H1 (cell line): ENCODE data around the gene SP1. TPM values are rescaled to one million over a fixed set of nuclear protein-coding genes. Genes with fewer than 3 reads are reported as not detected.

Experiments
- CTCF ChIA-PET: fragments of 300-600 bp; sonication (Branson Sonifier 250); formaldehyde crosslinking; loops from one replicate; lab custom pipeline; 2021; ENCODE audit not compliant: partially characterized antibody; lab: Charles Lee
- POLR2A ChIA-PET: fragments of 300-600 bp; sonication (Branson Sonifier 250); formaldehyde crosslinking; loops from one replicate; lab custom pipeline; 2021; ENCODE audit warnings: inconsistent platforms; ENCODE audit not compliant: partially characterized antibody; lab: Charles Lee
- DNase-seq, 2 experiments: peaks; one replicate each; pipeline versions ENCODE4 v3.0.0 to v3.0.0-alpha.2; 2010 to 2022; ENCODE audit warnings: low spot score in 2 of 2, low read depth in 1 of 2, mixed read lengths in 1 of 2
- FAIRE-seq: peaks from 2 replicates; lab custom pipeline; 2011; peaks lifted over from hg19 to GRCh38; lab: Jason Lieb, UNC
- H2AFZ ChIP-seq: 2 replicates; pipeline ENCODE4 v1.8.1; 2012; ENCODE audit warnings: low read length, inconsistent platforms
- H2AK5ac ChIP-seq: 2 replicates; pipeline ENCODE4 v1.6.1; 2013; ENCODE audit warnings: low read depth, low read length
- H2BK120ac ChIP-seq: replicated peaks from 2 replicates; pipeline ENCODE3; 2013; ENCODE audit warnings: low read depth, low read length, inconsistent platforms
- H2BK12ac ChIP-seq: 2 replicates; pipeline ENCODE4 v1.6.1; 2013; ENCODE audit warnings: low read depth, low read length
- H2BK15ac ChIP-seq: 2 replicates; pipeline ENCODE4 v1.6.1; 2013; ENCODE audit warnings: low read length
- H2BK20ac ChIP-seq: 2 replicates; pipeline ENCODE4 v1.6.1; 2013; ENCODE audit warnings: low read length
- H2BK5ac ChIP-seq: 2 replicates; pipeline ENCODE4 v1.6.1; 2013; ENCODE audit warnings: low read depth, low read length
- H3K14ac ChIP-seq: 2 replicates; pipeline ENCODE4 v1.6.1; 2013; ENCODE audit warnings: inconsistent platforms; ENCODE audit not compliant: insufficient read length
- H3K18ac ChIP-seq: 2 replicates; pipeline ENCODE4 v1.6.1; 2013; ENCODE audit warnings: low read length; ENCODE audit errors: extremely low read depth
- H3K23ac ChIP-seq: 2 replicates; pipeline ENCODE4 v1.6.1; 2013; ENCODE audit warnings: inconsistent platforms; ENCODE audit not compliant: insufficient read length
- H3K23me2 ChIP-seq: 2 replicates; pipeline ENCODE4 v1.6.1; 2013; ENCODE audit warnings: low read depth, low read length
- H3K27ac ChIP-seq: 2 replicates; pipeline ENCODE4 v1.6.1; 2011; ENCODE audit warnings: low read depth, low read length, inconsistent platforms
- H3K27me3 ChIP-seq, 4 experiments: replicated peaks in 1 of 4; 1 replicate in 1 of 4; 2 replicates in 3 of 4; pipeline versions ENCODE4 v1.6.1 to v1.8.1; 2011 to 2013; ENCODE audit warnings: low read length in 3 of 4, mild to moderate bottlenecking in 3 of 4, inconsistent platforms in 2 of 4, mixed read lengths in 2 of 4, moderate library complexity in 1 of 4; ENCODE audit not compliant: control insufficient read depth in 3 of 4, insufficient read depth in 3 of 4; ENCODE audit errors: extremely low read depth in 1 of 4
- H3K36me3 ChIP-seq, 4 experiments: 2 replicates each; pipeline versions ENCODE4 v1.6.1 to v1.8.1; 2011 to 2013; ENCODE audit warnings: mild to moderate bottlenecking in 4 of 4, low read length in 3 of 4, moderate library complexity in 2 of 4, control low read depth in 1 of 4, inconsistent platforms in 1 of 4; ENCODE audit not compliant: insufficient read depth in 4 of 4, control insufficient read depth in 2 of 4
- H3K4ac ChIP-seq: replicated peaks from 2 replicates; pipeline ENCODE3; 2013; ENCODE audit warnings: low read length, low read depth, mixed read lengths, inconsistent platforms; ENCODE audit not compliant: insufficient read length
- H3K4me1 ChIP-seq, 4 experiments: replicated peaks in 1 of 4; 1 replicate in 1 of 4; 2 replicates in 3 of 4; pipeline versions ENCODE4 v1.6.1 to v1.8.1; 2011 to 2013; ENCODE audit warnings: low read length in 3 of 4, inconsistent platforms in 2 of 4, mixed read lengths in 1 of 4; ENCODE audit not compliant: insufficient read depth in 4 of 4, control insufficient read depth in 3 of 4
- H3K4me2 ChIP-seq, 2 experiments: 2 replicates each; pipeline versions ENCODE4 v1.6.1 to v1.8.1; 2011 to 2013; ENCODE audit warnings: low read depth in 2 of 2, low read length in 2 of 2, control low read depth in 1 of 2, inconsistent platforms in 1 of 2, mild to moderate bottlenecking in 1 of 2; ENCODE audit not compliant: insufficient read depth in 1 of 2
- H3K4me3 ChIP-seq, 4 experiments: fragments of 200-600, 300-600 bp in 1 of 4; sonication (generic), shearing (Covaris generic), sonication (Bioruptor Twin) in 1 of 4; 2 replicates each; pipeline versions ENCODE4 v1.5.1 to v1.8.1; 2011 to 2016; ENCODE audit warnings: low read length in 4 of 4, low read depth in 3 of 4, control low read depth in 2 of 4, inconsistent platforms in 2 of 4, mild to moderate bottlenecking in 2 of 4, mixed read lengths in 1 of 4, moderate library complexity in 1 of 4; ENCODE audit not compliant: insufficient read depth in 2 of 4; ENCODE audit errors: extremely low read depth in 1 of 4
- H3K56ac ChIP-seq: replicated peaks from 2 replicates; pipeline ENCODE3; 2013; ENCODE audit warnings: low read depth, mild to moderate bottlenecking, mixed read lengths, low read length, inconsistent platforms; ENCODE audit not compliant: insufficient read length
- H3K79me1 ChIP-seq: 2 replicates; pipeline ENCODE4 v1.6.1; 2013; ENCODE audit warnings: low read depth, low read length, control low read depth
- H3K79me2 ChIP-seq, 2 experiments: 2 replicates each; pipeline versions ENCODE4 v1.6.1 to v1.8.1; 2012 to 2013; ENCODE audit warnings: low read length in 2 of 2, mild to moderate bottlenecking in 2 of 2, inconsistent platforms in 1 of 2; ENCODE audit not compliant: insufficient read depth in 2 of 2, control insufficient read depth in 1 of 2
- H3K9ac ChIP-seq, 4 experiments: replicated peaks in 1 of 4; 1 replicate in 1 of 4; 2 replicates in 3 of 4; pipeline versions ENCODE4 v1.6.1 to v1.8.1; 2011 to 2013; ENCODE audit warnings: low read depth in 3 of 4, low read length in 3 of 4, control low read depth in 2 of 4, mild to moderate bottlenecking in 2 of 4, moderate library complexity in 2 of 4, inconsistent platforms in 1 of 4; ENCODE audit errors: extremely low read depth in 1 of 4
- H3K9me3 ChIP-seq, 2 experiments: 2 replicates each; pipeline versions ENCODE4 v1.6.1 to v1.8.1; 2012 to 2013; ENCODE audit warnings: mild to moderate bottlenecking in 2 of 2, moderate library complexity in 2 of 2, control low read depth in 1 of 2, inconsistent platforms in 1 of 2, low read depth in 1 of 2, low read length in 1 of 2, mixed read lengths in 1 of 2; ENCODE audit not compliant: insufficient read depth in 2 of 2
- H4K20me1 ChIP-seq, 2 experiments: replicated peaks in 1 of 2; 2 replicates each; pipeline versions ENCODE3 to v1.8.1; 2011 to 2013; ENCODE audit warnings: inconsistent platforms in 2 of 2, low read length in 2 of 2, mild to moderate bottlenecking in 1 of 2; ENCODE audit not compliant: insufficient read depth in 2 of 2, control insufficient read depth in 1 of 2
- H4K5ac ChIP-seq: 2 replicates; pipeline ENCODE4 v1.6.1; 2013; ENCODE audit warnings: low read length, low read depth, mixed read lengths, inconsistent platforms; ENCODE audit not compliant: insufficient read length
- H4K8ac ChIP-seq: 2 replicates; pipeline ENCODE4 v1.8.0; 2013; ENCODE audit warnings: mild to moderate bottlenecking, moderate library complexity, low read length, inconsistent platforms; ENCODE audit not compliant: insufficient read depth; ENCODE audit errors: extremely low read depth
- H4K91ac ChIP-seq: replicated peaks from 2 replicates; pipeline ENCODE3; 2013; ENCODE audit warnings: low read length, mixed read lengths, inconsistent platforms; ENCODE audit not compliant: insufficient read length
- ASH2L ChIP-seq: fragments of 200-600, 300-600 bp; sonication (generic); IDR thresholded peaks from one replicate; pipeline ENCODE4 v1.7.1; 2017; ENCODE audit warnings: low read length
- BRCA1 ChIP-seq: IDR thresholded peaks from 2 replicates; pipeline ENCODE4 v1.6.1; 2012; ENCODE audit warnings: low read depth, low read length, improper control_type of control experiment
- CEBPB ChIP-seq: IDR thresholded peaks from 2 replicates; pipeline ENCODE4 v1.6.1; 2012; ENCODE audit warnings: low read depth, low read length
- RAD21 ChIP-seq, 2 experiments: IDR thresholded peaks in 1 of 2; conservative IDR thresholded peaks in 1 of 2; 2 replicates each; pipeline ENCODE4 v1.6.1; 2011; ENCODE audit warnings: low read depth in 2 of 2, low read length in 2 of 2, improper control_type of control experiment in 1 of 2, inconsistent platforms in 1 of 2, mild to moderate bottlenecking in 1 of 2, moderate library complexity in 1 of 2
- RNF2 ChIP-seq: fragments of 200-900, 300-1000 bp; sonication (generic); IDR thresholded peaks from 2 replicates; pipeline ENCODE4 v1.7.1; 2016; ENCODE audit warnings: borderline replicate concordance, low read depth, mild to moderate bottlenecking, antibody characterized with exemption, low read length; ENCODE audit not compliant: poor library complexity, severe bottlenecking; ENCODE audit errors: missing control alignments
- TBP ChIP-seq: IDR thresholded peaks from 2 replicates; pipeline ENCODE4 v1.6.1; 2011; ENCODE audit warnings: low read depth, low read length, improper control_type of control experiment
- YY1 ChIP-seq: IDR thresholded peaks from 2 replicates; pipeline ENCODE4 v1.6.1; 2011; ENCODE audit warnings: low read depth, mild to moderate bottlenecking, low read length
- WGBS, 2 experiments: shearing (Covaris generic) in 1 of 2; methylation state at CpG; one replicate each; pipeline versions ENCODE4 v1.1.6 to v1.1.7; 2013 to 2015; ENCODE audit warnings: low lambda C conversion rate in 2 of 2, mixed read lengths in 2 of 2, inconsistent platforms in 1 of 2, low coverage in 1 of 2, missing lambda C conversion rate in 1 of 2; ENCODE audit not compliant: insufficient replicate concordance in 2 of 2, insufficient coverage in 1 of 2, insufficient read length in 1 of 2; ENCODE audit errors: extremely low coverage in 1 of 2, missing lambda C conversion rate in 1 of 2; 5-methylcytosine and 5-hydroxymethylcytosine counted together
- polyA plus RNA-seq, 7 experiments: library from polyadenylated mRNA; depleted of rRNA in 3 of 7; stranded (reverse) in 5 of 7; unstranded in 2 of 7; fragments of >200 nt in 5 of 7; fragments of 200-250 nt in 2 of 7; gene quantifications; 1 replicate in 5 of 7; 2 replicates in 1 of 7; 4 replicates in 1 of 7; pipeline versions ENCODE4 v1.2.1 to v1.2.3, GENCODE V29; 2011 to 2013; ENCODE audit warnings: missing spikeins in 2 of 7, mixed read lengths in 2 of 7
- total RNA-seq: library from RNA; stranded (reverse); fragmentation: NEBNext Ultra II Directional; extraction: Animal tissue kit (Norgen Biotek cat#: 25700); gene quantifications from 2 replicates; pipeline ENCODE4 v1.2.1, GENCODE V29; 2021

SP1 gene
- total and polyA plus RNA-seq, 2 of the 8 experiments (the other 6 are each of a cell fraction or from before 2014, with no cell fraction given): 50.7 to 75.2 TPM

DNA sequence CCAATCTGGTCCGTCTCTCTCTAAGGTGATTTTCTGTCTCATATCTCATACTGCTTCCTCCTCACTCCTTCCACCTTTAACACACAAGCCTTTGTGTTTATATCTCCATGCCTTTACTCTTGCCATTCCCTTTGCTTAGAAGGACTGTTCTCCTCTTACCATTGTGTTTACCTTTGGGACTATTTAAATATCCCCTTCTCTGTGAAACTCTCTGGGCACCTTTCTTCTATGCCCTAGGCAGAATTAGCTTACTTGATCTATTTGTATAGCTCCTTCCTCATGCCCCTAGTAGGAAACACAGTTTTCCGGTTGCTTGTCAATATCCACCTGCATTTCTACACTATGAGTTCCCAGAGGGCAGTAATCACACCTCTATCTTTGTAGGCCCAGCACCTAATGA lies 39.8 kb downstream of the SP1 start:
- no peak overlapping the region for H3K4ac ChIP-seq
- no peak overlapping the region for H4K5ac ChIP-seq
- H3K4me2 ChIP-seq: no peak overlapping the region
- H3K9ac ChIP-seq: no peak overlapping the region
- H3K27me3 ChIP-seq: no peaks in the 10 kb centered on the region
- no peak overlapping the region for H3K18ac ChIP-seq
- no peaks in the 10 kb centered on the region for H3K36me3 ChIP-seq
- no peak overlapping the region for H3K56ac ChIP-seq
- H2BK15ac ChIP-seq: no peak overlapping the region
- no peak overlapping the region for H2BK120ac ChIP-seq
- FAIRE-seq (no peak), DNase-seq (no peak)
- WGBS, 2 experiments: 95% methylated on average over 2 of the region's 2 CpGs; no CpG with 5 or more reads in 1 of the 2 experiments
- no peak overlapping the region for H3K4me3 ChIP-seq
- H3K23me2 ChIP-seq: no peaks in the 10 kb centered on the region
- H3K4me1 ChIP-seq: peaks cover 0 to 5% (median 1%) of the 10 kb centered on the region in 4 experiments; a peak in 4 of 7 replicates
- H2BK12ac ChIP-seq: no peak overlapping the region
- H4K20me1 ChIP-seq: no peaks in the 10 kb centered on the region
- no peaks in the 10 kb centered on the region for H3K9me3 ChIP-seq
- no peak overlapping the region for H2AFZ ChIP-seq
- H2AK5ac ChIP-seq: no peak overlapping the region
- H4K91ac ChIP-seq: no peak overlapping the region
- H3K79me1 ChIP-seq: no peaks in the 10 kb centered on the region
- ChIA-PET CTCF (interaction anchor here (1.0 to 4.2 kb wide), 8 partner anchors 12 to 99 kb away, joined by 3 to 54 read pairs (median 14); partner anchors contain the start of genes AAAS and SP1), POLR2A (interaction anchor here (0.8 to 1.7 kb wide), 3 partner anchors 11 to 74 kb away, joined by 3 to 4 read pairs (median 4); no protein-coding TSS in a partner anchor)
- TF ChIP-seq TBP: no peak
- no peak for TF ChIP-seq RNF2
- TF ChIP-seq RAD21 (IDR thresholded peaks at IDR 0.05 in 1 of 2, conservative IDR thresholded peaks at IDR 0.05 in 1 of 2; ENCODE audit: low read depth in 2 of 2, low read length in 2 of 2): no peak
- no peak for TF ChIP-seq BRCA1
- TF ChIP-seq ASH2L: no peak
- TF ChIP-seq CEBPB: no peak
- TF ChIP-seq YY1: no peak
- no peak overlapping the region for H3K14ac ChIP-seq
- H3K79me2 ChIP-seq: no peaks in the 10 kb centered on the region
- H2BK5ac ChIP-seq: no peak overlapping the region
- no peak overlapping the region for H2BK20ac ChIP-seq
- no peak overlapping the region for H3K23ac ChIP-seq
- no peak overlapping the region for H3K27ac ChIP-seq
- H4K8ac ChIP-seq: no peak overlapping the region
